ENCODE measurements around the gene NFKBIE. TPM values are rescaled to one million over a fixed set of nuclear protein-coding genes. Genes with fewer than 3 reads are reported as not detected.
A peak's percentile ranks its signal among the peaks of the same experiment; 100 is the strongest.

The NFKBIE gene
- total and polyA plus RNA-seq, 2 donors (not counting 1 experiment from before 2014, with no cell fraction given), result 46.5 to 90.0 TPM

GRCh38 chr6:44258921-44259320, 6.4 kb downstream of the NFKBIE start:
- Histone ChIP-seq H2AFZ (ENCODE audit: insufficient read depth, low read depth, low read length, poor library complexity, severe bottlenecking) (no peak overlapping the region), H3K27ac (ENCODE audit: low read length in 2 of 2) (peak overlapping the region; percentile 83 to 98), H3K4me3 (ENCODE audit: control extremely low read depth in 1 of 5, extremely low read depth in 1 of 5, insufficient read depth in 1 of 5, low read depth in 2 of 5, low read length in 4 of 5) (no peak overlapping the region), H3K27me3 (replicated peaks in 1 of 4; ENCODE audit: control extremely low read depth in 1 of 4, control insufficient read depth in 3 of 4, insufficient read depth in 4 of 4, low read length in 3 of 4) (no peaks in the 10 kb centered on the region), H3K9ac (ENCODE audit: low read length) (no peak overlapping the region), H4K20me1 (ENCODE audit: control insufficient read depth, insufficient read depth, low read length, poor library complexity, severe bottlenecking) (peaks cover 46% of the 10 kb centered on the region), H3K79me2 (ENCODE audit: control insufficient read depth, insufficient read depth, low read length) (peaks cover 43% of the 10 kb centered on the region), H3K4me2 (replicated peaks; ENCODE audit: low read depth, low read length, poor library complexity, severe bottlenecking) (peak overlapping the region; percentile 97), H3K9me3 (ENCODE audit: control extremely low read depth in 1 of 3, control insufficient read depth in 2 of 3, insufficient read depth in 1 of 3, low read length in 2 of 3) (no peaks in the 10 kb centered on the region), H3K36me3 (replicated peaks in 1 of 2; ENCODE audit: control extremely low read depth in 1 of 2, control insufficient read depth in 1 of 2, extremely low read depth in 1 of 2, insufficient read depth in 2 of 2, low read length in 1 of 2) (peaks cover 4 to 67% of the 10 kb centered on the region in 2 experiments), H3K4me1 (ENCODE audit: control insufficient read depth in 2 of 2, insufficient read depth in 2 of 2, low read length in 2 of 2) (peaks cover 66 to 94% of the 10 kb centered on the region in 2 donors)
- DNase-seq (no peak), ATAC-seq (ENCODE audit: low read depth) (no peak)
- Mint-ChIP-seq H3K27me3 (no peaks in the 10 kb centered on the region), H3K9me3 (ENCODE audit: insufficient read depth) (no peaks in the 10 kb centered on the region), H3K27ac (peak overlapping the region; percentile 100), H3K4me3 (peak overlapping the region; percentile 88), H3K4me1 (peaks cover 92% of the 10 kb centered on the region)
- TF ChIP-seq CTCF (IDR thresholded peaks at IDR 0.05) (no peak), EZH2 (IDR thresholded peaks at IDR 0.05; ENCODE audit: borderline replicate concordance, insufficient read depth, low read depth, low read length, poor library complexity, severe bottlenecking) (no peak)
- intact Hi-C loops (cut with micrococcal nuclease), result loop anchor here (5.0 kb wide), 1 partner anchor 632 kb away; the partner anchor contains the start of gene GTPBP2
- ChIA-PET CTCF (no interaction called here), POLR2A (interaction anchor here (4.3 to 7.9 kb wide), 2 partner anchors 12 kb away, joined by 87 to 105 read pairs; partner anchors contain the start of gene HSP90AB1)
- 97% methylated on average over 3 of the region's 3 CpGs for whole genome bisulfite sequencing (ENCODE audit: insufficient coverage)

GRCh38 chr6:44258325-44258863, 7.0 kb downstream of the NFKBIE start:
- Mint-ChIP-seq H3K4me1 (peaks cover 93% of the 10 kb centered on the region), H3K27ac (peak overlapping the region; percentile 100), H3K9me3 (ENCODE audit: insufficient read depth) (no peaks in the 10 kb centered on the region), H3K4me3 (peak overlapping the region; percentile 88), H3K27me3 (no peaks in the 10 kb centered on the region)
- Histone ChIP-seq H4K20me1 (ENCODE audit: control insufficient read depth, insufficient read depth, low read length, poor library complexity, severe bottlenecking) (peaks cover 51% of the 10 kb centered on the region), H3K36me3 (replicated peaks in 1 of 2; ENCODE audit: control extremely low read depth in 1 of 2, control insufficient read depth in 1 of 2, extremely low read depth in 1 of 2, insufficient read depth in 2 of 2, low read length in 1 of 2) (peaks cover 4 to 72% of the 10 kb centered on the region in 2 experiments), H3K27ac (ENCODE audit: low read length in 2 of 2) (peak overlapping the region; percentile 83 to 98), H3K4me3 (ENCODE audit: control extremely low read depth in 1 of 5, extremely low read depth in 1 of 5, insufficient read depth in 1 of 5, low read depth in 2 of 5, low read length in 4 of 5) (no peak overlapping the region), H2AFZ (ENCODE audit: insufficient read depth, low read depth, low read length, poor library complexity, severe bottlenecking) (no peak overlapping the region), H3K27me3 (replicated peaks in 1 of 4; ENCODE audit: control extremely low read depth in 1 of 4, control insufficient read depth in 3 of 4, insufficient read depth in 4 of 4, low read length in 3 of 4) (no peaks in the 10 kb centered on the region), H3K4me2 (replicated peaks; ENCODE audit: low read depth, low read length, poor library complexity, severe bottlenecking) (peak overlapping the region; percentile 97), H3K79me2 (ENCODE audit: control insufficient read depth, insufficient read depth, low read length) (peaks cover 38% of the 10 kb centered on the region), H3K4me1 (ENCODE audit: control insufficient read depth in 2 of 2, insufficient read depth in 2 of 2, low read length in 2 of 2) (peaks cover 66 to 91% of the 10 kb centered on the region in 2 donors), H3K9ac (ENCODE audit: low read length) (peak overlapping the region; percentile 96), H3K9me3 (ENCODE audit: control extremely low read depth in 1 of 3, control insufficient read depth in 2 of 3, insufficient read depth in 1 of 3, low read length in 2 of 3) (no peaks in the 10 kb centered on the region)
- 43% methylated on average over 6 of the region's 9 CpGs for WGBS (ENCODE audit: insufficient coverage)
- TF ChIP-seq CTCF (IDR thresholded peaks at IDR 0.05) (no peak), EZH2 (IDR thresholded peaks at IDR 0.05; ENCODE audit: borderline replicate concordance, insufficient read depth, low read depth, low read length, poor library complexity, severe bottlenecking) (no peak)
- ATAC-seq (ENCODE audit: low read depth) (no peak), DNase-seq (peak; percentile 77)
- ChIA-PET POLR2A (interaction anchor here (4.3 kb wide), 1 partner anchor 12 kb away, joined by 87 read pairs; the partner anchor contains the start of gene HSP90AB1), CTCF (interaction anchor here (2.7 kb wide), 2 partner anchors 9 to 55 kb away, joined by 14 to 21 read pairs; partner anchors contain the start of gene AARS2)
- intact Hi-C loops (cut with micrococcal nuclease), result loop anchor here (5.0 kb wide), 1 partner anchor 631 kb away; the partner anchor contains the start of gene GTPBP2
